ENCODE results near the gene TMEM18. TPM values are rescaled to one million over a fixed set of nuclear protein-coding genes. Genes with fewer than 3 reads are reported as not detected.
"Not testable (repeated sequence)": the region's sequence is repeated elsewhere in the genome, so short reads cannot be mapped to it uniquely, and the experiment has no call there.

The TMEM18 gene
- total and polyA plus RNA-seq, 8 donors = 1.4 to 31.1 (median 14.5) TPM

GRCh38 chr2:710867-711665 lies 33.9 kb upstream of the TMEM18 start:
- no peak for TF ChIP-seq CTCF (IDR thresholded peaks at IDR 0.05)
- no peak for TF ChIP-seq EP300 (IDR thresholded peaks at IDR 0.05)
- no peak for TF ChIP-seq POLR2A (IDR thresholded peaks at IDR 0.05)
- TF ChIP-seq POLR2AphosphoS5 (IDR thresholded peaks at IDR 0.05) = no peak
- Histone ChIP-seq H3K27ac (no peak overlapping the region), H3K36me3 (no peaks in the 10 kb centered on the region), H3K4me1 (peaks cover 0 to 6% (median 0%) of the 10 kb centered on the region in 4 donors), H3K9me3 (no peaks in the 10 kb centered on the region), H3K4me3 (no peak overlapping the region), H3K27me3 (peaks cover 0 to 27% (median under 1%) of the 10 kb centered on the region in 3 donors)
- no peak for DNase-seq
- 69 to 76% (median 74%) methylated on average over 5 of the region's 5 CpGs for WGBS, 5 donors
- intact Hi-C loops (cut with DNase I; ENCODE audit: low total_unique reads) = loop anchor here (10.0 kb wide), 1 partner anchor 834 kb away; no protein-coding TSS in a partner anchor

- H3K36me3 ChIP-seq = no peaks in the 10 kb centered on the region
- intact Hi-C loops (cut with DNase I; ENCODE audit: low total_unique reads) = no loop called here
- H3K27me3 ChIP-seq = peaks cover 0 to 13% (median 0%) of the 10 kb centered on the region in 3 donors
Observed at GRCh38 chr2:709138-709765, 32.0 kb upstream of the TMEM18 start.

GRCh38 chr2:708667-709066 lies 31.5 kb upstream of the TMEM18 start:
- Histone ChIP-seq H3K4me3 (no peak overlapping the region), H3K36me3 (no peaks in the 10 kb centered on the region), H3K9me3 (no peaks in the 10 kb centered on the region), H3K27ac (no peak overlapping the region), H3K4me1 (no peaks in the 10 kb centered on the region), H3K27me3 (peaks cover 0 to 8% (median 0%) of the 10 kb centered on the region in 3 donors)
- 58 to 76% (median 65%) methylated on average over 18 of the region's 18 CpGs for WGBS, 5 donors
- DNase-seq = no peak
- intact Hi-C loops (cut with DNase I; ENCODE audit: low total_unique reads) = no loop called here
- TF ChIP-seq POLR2A (IDR thresholded peaks at IDR 0.05) = no peak
- no peak for TF ChIP-seq EP300 (IDR thresholded peaks at IDR 0.05)
- TF ChIP-seq POLR2AphosphoS5 (IDR thresholded peaks at IDR 0.05) = no peak
- TF ChIP-seq CTCF (IDR thresholded peaks at IDR 0.05) = no peak

More at GRCh38 chr2:709138-709765, 32.0 kb upstream of the TMEM18 start:
- H3K4me1 ChIP-seq = peaks cover 0 to 2% (median 0%) of the 10 kb centered on the region in 4 donors
- H3K4me3 ChIP-seq = no peak overlapping the region
- DNase-seq = no peak
- TF ChIP-seq CTCF (IDR thresholded peaks at IDR 0.05) (no peak), EP300 (IDR thresholded peaks at IDR 0.05) (no peak), POLR2A (IDR thresholded peaks at IDR 0.05) (no peak), POLR2AphosphoS5 (IDR thresholded peaks at IDR 0.05) (no peak)
- 61 to 72% (median 64%) methylated on average over 23 of the region's 23 CpGs for WGBS, 5 donors
- H3K27ac ChIP-seq = no peak overlapping the region
- H3K9me3 ChIP-seq = no peaks in the 10 kb centered on the region

GRCh38 chr2:705971-706511 lies 28.8 kb upstream of the TMEM18 start:
- no peak for TF ChIP-seq CTCF (IDR thresholded peaks at IDR 0.05)
- no peak for TF ChIP-seq POLR2AphosphoS5 (IDR thresholded peaks at IDR 0.05)
- Histone ChIP-seq H3K4me1 (no peaks in the 10 kb centered on the region), H3K9me3 (no peaks in the 10 kb centered on the region), H3K27ac (no peak overlapping the region), H3K4me3 (no peak overlapping the region), H3K36me3 (no peaks in the 10 kb centered on the region), H3K27me3 (no peaks in the 10 kb centered on the region)
- no peak for DNase-seq
- intact Hi-C loops (cut with DNase I; ENCODE audit: low total_unique reads) = no loop called here
- 60 to 74% (median 69%) methylated on average over 7 of the region's 7 CpGs for WGBS, 5 donors

GRCh38 chr2:702765-703164 lies 25.6 kb upstream of the TMEM18 start:
- H3K27ac ChIP-seq; DNase-seq; H3K4me3 ChIP-seq; H3K4me1 ChIP-seq; intact Hi-C loops (cut with DNase I; ENCODE audit: low total_unique reads); H3K36me3 ChIP-seq; H3K9me3 ChIP-seq; H3K27me3 ChIP-seq: not testable (repeated sequence)
- WGBS, 5 donors = 66 to 83% (median 73%) methylated on average over 8 of the region's 8 CpGs
